Endothelial cell of umbilical vein (primary cell): ENCODE data around the gene VPREB3.

Experiments used
- CTCF ChIP-seq, 2 donors: IDR thresholded peaks; 1 replicate in 1 of 2; 2 replicates in 1 of 2; pipeline ENCODE4 v1.5.1; 2011; ENCODE audit warnings: low read length in 2 of 2, mild to moderate bottlenecking in 2 of 2, moderate library complexity in 2 of 2, control low read depth in 1 of 2, inconsistent platforms in 1 of 2, low read depth in 1 of 2; ENCODE audit not compliant: insufficient read depth in 1 of 2; ENCODE audit errors: extremely low read depth in 1 of 2
- EZH2 ChIP-seq: IDR thresholded peaks from 2 replicates; pipeline ENCODE4 v1.6.1; 2012; ENCODE audit warnings: borderline replicate concordance, low read depth, mild to moderate bottlenecking, moderate library complexity, low read length, inconsistent platforms; ENCODE audit not compliant: severe bottlenecking
- FOS ChIP-seq: IDR thresholded peaks from 2 replicates; pipeline ENCODE4 v1.6.1; 2011; ENCODE audit warnings: mild to moderate bottlenecking, low read length, moderate library complexity, borderline replicate concordance; ENCODE audit not compliant: insufficient read depth
- MAX ChIP-seq: IDR thresholded peaks from 2 replicates; pipeline ENCODE4 v1.6.1; 2011; ENCODE audit not compliant: insufficient read depth, insufficient read length
- MYC ChIP-seq: IDR thresholded peaks from one replicate; pipeline ENCODE4 v1.6.1; 2011; ENCODE audit warnings: mild to moderate bottlenecking, low read depth, low read length
- POLR2A ChIP-seq: IDR thresholded peaks from 2 replicates; pipeline ENCODE4 v1.6.1; 2012; ENCODE audit warnings: low read depth, mild to moderate bottlenecking, control low read depth, low read length
- POLR2AphosphoS5 ChIP-seq: IDR thresholded peaks from 2 replicates; pipeline ENCODE4 v1.6.1; 2012; ENCODE audit warnings: low read depth, mild to moderate bottlenecking, control low read depth, low read length, moderate library complexity; ENCODE audit not compliant: insufficient read depth

- TF ChIP-seq CTCF (IDR thresholded peaks at IDR 0.05; ENCODE audit: extremely low read depth in 1 of 2, insufficient read depth in 1 of 2, low read depth in 1 of 2, low read length in 2 of 2) (no peak), POLR2A (no peak), POLR2AphosphoS5 (no peak), EZH2 (no peak), MAX (no peak), FOS (no peak), MYC (no peak)
Measured at GRCh38 chr22:23715806-23716375, 38.3 kb downstream of the VPREB3 start.
